Activated T-helper 17 cell treated with anti-CD3 and anti-CD28 coated beads, Interleukin-2, amount 50 U/mL, for 72 hours (primary cell): ENCODE data around the gene UAP1. TPM values are rescaled to one million over a fixed set of nuclear protein-coding genes. Genes with fewer than 3 reads are reported as not detected.

Experiments used
- ATAC-seq: fragments of 150-1000 bp; cut with Tn5 transposase; replicated peaks from 2 replicates; pipeline ENCODE4 v1.10.0; 2021; ENCODE audit warnings: mild to moderate bottlenecking, moderate library complexity
- H3K27ac Mint-ChIP-seq: one replicate; pipeline ENCODE4 v1.8.0; 2022; ENCODE audit warnings: mixed read lengths
- H3K27me3 Mint-ChIP-seq: one replicate; pipeline ENCODE4 v1.8.0; 2022; ENCODE audit warnings: mixed read lengths
- H3K36me3 Mint-ChIP-seq: one replicate; pipeline ENCODE4 v1.8.0; 2022; ENCODE audit warnings: low read depth, mild to moderate bottlenecking, mixed read lengths
- H3K4me1 Mint-ChIP-seq: one replicate; pipeline ENCODE4 v1.8.0; 2022; ENCODE audit warnings: mixed read lengths
- H3K4me3 Mint-ChIP-seq: one replicate; pipeline ENCODE4 v1.8.0; 2022; ENCODE audit warnings: mild to moderate bottlenecking, mixed read lengths
- H3K9me3 Mint-ChIP-seq: one replicate; pipeline ENCODE4 v1.8.0; 2022; ENCODE audit warnings: mixed read lengths
- total RNA-seq, 2 donors: library from RNA; stranded (reverse); gene quantifications; one replicate each; pipeline ENCODE4 v1.2.3, GENCODE V29; 2022

Gene UAP1
- total RNA-seq, 2 donors from 2014 or later: 21.5 to 34.8 TPM

DNA sequence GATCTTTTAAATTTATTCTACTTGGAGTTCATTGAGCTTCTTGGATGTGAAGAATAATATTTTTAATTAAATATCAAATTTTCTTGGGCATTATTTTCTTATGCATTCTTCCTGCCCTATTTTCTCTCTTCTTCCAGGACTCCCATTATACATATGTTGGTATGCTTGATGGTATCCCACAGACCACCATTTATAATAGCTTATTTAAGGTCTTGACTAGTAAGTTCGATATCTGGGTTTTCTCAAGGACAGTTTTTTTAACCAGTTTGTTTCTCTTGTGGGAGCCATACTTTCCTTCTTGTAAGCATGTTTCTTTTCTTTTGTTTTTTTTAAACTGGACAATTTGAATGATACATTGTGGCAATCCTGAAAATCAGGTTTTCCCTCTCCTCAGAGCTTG, 55.3 kb downstream of the UAP1 start:
- H3K9me3 Mint-ChIP-seq: no peaks in the 10 kb centered on the region
- no peaks in the 10 kb centered on the region for H3K27me3 Mint-ChIP-seq
- H3K27ac Mint-ChIP-seq: no peak overlapping the region
- no peak for ATAC-seq
- no peak overlapping the region for H3K4me3 Mint-ChIP-seq
- peaks cover 10% of the 10 kb centered on the region for H3K36me3 Mint-ChIP-seq
- no peaks in the 10 kb centered on the region for H3K4me1 Mint-ChIP-seq

DNA sequence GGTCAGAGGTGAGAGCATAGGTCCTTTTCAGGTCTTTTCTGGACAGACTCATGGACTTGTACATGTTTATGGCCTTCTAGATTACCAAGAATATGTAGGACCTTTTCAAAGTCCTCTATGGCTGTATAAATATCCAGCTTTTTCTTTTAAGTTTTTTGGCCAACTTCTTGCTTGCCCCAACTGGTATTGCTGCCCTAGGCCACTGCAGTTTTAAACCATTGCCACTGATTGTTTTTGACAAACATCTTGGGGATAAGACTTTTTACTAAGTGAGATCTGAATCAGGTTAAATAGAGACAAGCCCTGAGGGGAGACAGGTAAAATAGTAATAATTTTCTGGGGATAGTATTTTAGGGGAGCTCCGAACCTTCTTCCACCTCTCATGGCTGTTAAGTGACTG, 56.0 kb downstream of the UAP1 start:
- Mint-ChIP-seq H3K36me3 (peaks cover 10% of the 10 kb centered on the region), H3K4me1 (no peaks in the 10 kb centered on the region), H3K27ac (no peak overlapping the region), H3K9me3 (no peaks in the 10 kb centered on the region), H3K27me3 (no peaks in the 10 kb centered on the region), H3K4me3 (no peak overlapping the region)
- ATAC-seq: no peak

DNA sequence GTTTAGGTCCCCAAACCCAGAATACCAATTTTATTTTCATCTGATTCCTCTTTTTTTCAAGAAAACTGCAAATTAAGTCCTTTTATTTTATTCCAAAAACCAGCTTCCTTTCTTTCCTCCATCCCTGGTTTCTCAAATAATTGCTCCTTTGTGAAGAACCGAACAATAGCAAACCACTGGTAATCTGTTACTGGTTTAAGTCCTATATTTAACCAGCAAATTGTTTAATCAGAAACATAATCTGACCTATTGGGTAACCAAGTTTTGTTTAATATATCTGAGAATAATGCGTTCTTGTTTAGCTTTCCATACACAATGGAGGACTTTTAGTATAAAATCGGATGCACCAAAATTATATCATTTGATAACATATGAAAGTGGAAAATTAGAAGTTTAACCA, 57.6 kb downstream of the UAP1 start:
- peaks cover 10% of the 10 kb centered on the region for H3K36me3 Mint-ChIP-seq
- H3K9me3 Mint-ChIP-seq: no peaks in the 10 kb centered on the region
- no peak overlapping the region for H3K27ac Mint-ChIP-seq
- ATAC-seq: no peak
- H3K4me1 Mint-ChIP-seq: no peaks in the 10 kb centered on the region
- H3K4me3 Mint-ChIP-seq: no peak overlapping the region
- H3K27me3 Mint-ChIP-seq: peaks cover 5% of the 10 kb centered on the region

DNA sequence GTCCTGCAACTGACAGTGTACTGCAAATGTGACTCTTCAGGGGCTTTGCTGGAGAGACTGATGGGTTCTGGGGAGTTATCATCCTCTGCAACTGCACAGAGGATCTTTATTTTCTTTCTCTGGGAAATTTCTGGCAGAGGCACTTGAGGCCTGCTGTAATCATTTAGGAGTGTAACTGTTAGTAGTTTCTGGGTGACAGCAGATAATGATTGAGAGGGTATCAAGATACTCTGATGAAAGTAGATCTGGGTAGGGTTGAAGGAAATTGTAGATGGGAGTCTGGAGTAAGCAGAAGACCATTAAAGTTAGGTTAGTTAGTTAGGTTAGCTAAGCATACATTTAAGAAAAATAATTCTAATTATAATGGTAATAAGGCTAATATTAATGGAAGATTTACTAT, 59.7 kb downstream of the UAP1 start:
- Mint-ChIP-seq H3K4me1 (no peaks in the 10 kb centered on the region), H3K27ac (no peak overlapping the region), H3K36me3 (peaks cover 10% of the 10 kb centered on the region), H3K9me3 (no peaks in the 10 kb centered on the region), H3K27me3 (peaks cover 13% of the 10 kb centered on the region), H3K4me3 (no peak overlapping the region)
- no peak for ATAC-seq

DNA sequence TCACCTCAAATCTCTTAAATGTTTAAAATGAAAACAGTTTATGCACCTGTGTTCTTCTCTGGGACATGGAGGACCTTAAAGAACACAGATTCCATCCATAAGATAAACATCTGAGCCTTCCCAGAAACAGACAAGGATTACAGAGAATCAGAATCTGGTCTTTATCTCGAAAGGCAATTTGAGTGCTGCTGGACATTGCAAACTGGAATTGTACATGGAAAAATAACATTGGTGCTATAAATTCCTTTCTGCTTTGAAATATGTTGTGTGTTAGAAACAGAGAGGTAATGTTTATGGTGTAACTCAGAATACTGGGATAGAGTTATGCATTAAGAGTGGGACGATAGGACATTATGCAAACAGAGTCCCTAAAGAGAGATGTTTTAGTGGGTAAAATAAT, 64.2 kb downstream of the UAP1 start:
- H3K27me3 Mint-ChIP-seq: peaks cover 30% of the 10 kb centered on the region
- H3K27ac Mint-ChIP-seq: no peak overlapping the region
- no peaks in the 10 kb centered on the region for H3K9me3 Mint-ChIP-seq
- no peak for ATAC-seq
- H3K4me3 Mint-ChIP-seq: no peak overlapping the region
- H3K36me3 Mint-ChIP-seq: no peaks in the 10 kb centered on the region
- H3K4me1 Mint-ChIP-seq: no peaks in the 10 kb centered on the region

DNA sequence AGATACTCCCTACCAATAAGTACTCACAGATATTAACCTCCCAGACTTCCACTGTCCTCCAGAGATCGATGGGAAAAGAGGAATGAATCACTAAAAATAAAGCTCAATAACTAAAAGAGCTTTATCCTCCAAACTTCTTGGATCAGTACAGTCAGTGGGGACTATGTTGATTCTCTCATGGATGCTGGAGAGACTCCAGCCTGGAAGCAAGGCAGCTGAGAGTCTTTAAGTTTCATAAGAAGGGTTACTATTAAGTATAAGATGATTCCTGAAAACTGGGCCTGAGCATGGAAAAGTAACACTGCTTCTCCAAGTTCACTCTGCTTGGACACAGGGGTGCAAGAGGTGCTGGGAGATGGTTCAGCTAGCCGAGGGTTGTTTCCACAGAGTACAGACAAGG, 64.6 kb downstream of the UAP1 start:
- Mint-ChIP-seq H3K4me1 (no peaks in the 10 kb centered on the region), H3K4me3 (no peak overlapping the region), H3K27me3 (peaks cover 34% of the 10 kb centered on the region), H3K27ac (no peak overlapping the region), H3K36me3 (no peaks in the 10 kb centered on the region), H3K9me3 (no peaks in the 10 kb centered on the region)
- no peak for ATAC-seq

DNA sequence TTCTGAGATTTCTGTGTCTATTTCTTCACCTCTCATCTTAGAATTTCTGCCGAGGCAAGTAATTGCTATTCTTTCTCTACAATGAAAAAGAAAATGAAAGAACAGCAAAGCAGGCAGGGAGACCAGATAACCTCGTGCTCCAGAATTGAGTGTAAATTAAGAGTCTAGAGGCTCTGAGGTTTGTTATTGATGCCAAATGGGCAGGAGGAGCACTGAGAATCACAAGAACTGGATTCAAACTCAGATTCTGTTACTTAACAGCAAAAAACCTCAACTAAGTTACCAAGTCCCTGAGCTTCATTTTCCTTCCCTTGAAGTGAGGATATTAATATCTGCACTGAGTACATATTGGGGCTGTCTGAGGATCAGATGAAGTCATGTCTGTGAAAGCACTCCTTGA, 65.2 kb downstream of the UAP1 start:
- Mint-ChIP-seq H3K4me3 (no peak overlapping the region), H3K27ac (no peak overlapping the region), H3K27me3 (peaks cover 36% of the 10 kb centered on the region), H3K36me3 (no peaks in the 10 kb centered on the region), H3K9me3 (no peaks in the 10 kb centered on the region), H3K4me1 (no peaks in the 10 kb centered on the region)
- ATAC-seq: no peak

DNA sequence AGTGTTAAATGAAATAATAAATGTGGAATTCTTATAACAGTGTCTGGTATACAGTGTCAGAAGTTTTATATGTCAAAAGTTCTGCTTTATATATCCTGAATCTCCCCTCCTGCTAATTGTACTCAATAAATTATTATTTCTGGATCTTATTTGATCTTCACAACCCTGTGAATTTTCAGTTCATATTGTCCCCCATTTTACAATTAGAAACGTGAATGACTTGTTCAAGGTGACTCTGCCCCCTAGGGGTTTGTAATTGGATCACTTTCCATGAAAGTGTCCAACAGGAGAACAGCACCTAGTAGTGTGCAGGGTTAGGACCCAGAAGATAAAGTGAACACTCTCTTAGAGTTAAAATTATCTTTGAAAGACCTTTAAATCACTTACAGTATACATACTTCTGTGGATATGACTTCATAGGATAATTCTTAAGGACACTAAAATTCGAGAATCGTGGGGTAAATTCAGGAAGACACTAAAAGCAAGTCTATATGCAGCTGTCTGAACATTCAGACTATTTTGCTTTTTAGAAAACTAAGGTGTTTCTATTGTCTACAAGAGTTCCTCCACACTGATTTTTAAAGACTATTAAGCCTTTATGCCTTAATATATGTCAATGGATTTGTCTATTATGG, 66.3 kb downstream of the UAP1 start:
- no peak for ATAC-seq
- Mint-ChIP-seq H3K4me1 (no peaks in the 10 kb centered on the region), H3K27me3 (peaks cover 36% of the 10 kb centered on the region), H3K36me3 (no peaks in the 10 kb centered on the region), H3K9me3 (no peaks in the 10 kb centered on the region), H3K4me3 (no peak overlapping the region), H3K27ac (no peak overlapping the region)

DNA sequence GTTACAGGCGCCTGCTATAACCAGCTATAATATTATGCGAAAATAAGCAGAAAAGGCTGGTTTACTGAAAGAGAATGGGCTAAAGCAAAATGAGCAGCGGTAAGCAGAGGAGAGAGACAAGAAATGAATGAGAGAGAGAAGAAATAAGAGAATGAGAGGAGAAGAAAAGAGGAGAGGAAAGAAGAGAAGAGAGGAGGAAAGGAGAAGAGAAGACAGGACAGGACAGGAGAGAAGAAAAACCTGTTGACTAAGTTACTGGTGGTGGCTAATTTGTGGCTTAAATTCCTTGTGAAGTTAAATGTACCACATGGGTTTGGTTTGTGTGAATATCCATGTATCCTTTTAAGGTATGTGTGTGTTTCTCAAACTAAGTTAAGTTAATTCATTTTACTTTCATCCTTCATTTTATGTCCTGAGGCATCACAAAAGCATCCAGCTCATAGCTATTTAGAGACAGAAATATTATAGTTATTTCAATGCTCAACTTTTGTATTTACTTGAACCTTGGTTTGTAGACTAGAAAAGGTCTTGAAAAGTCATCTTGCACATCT, 67.6 kb downstream of the UAP1 start:
- no peaks in the 10 kb centered on the region for H3K9me3 Mint-ChIP-seq
- H3K27me3 Mint-ChIP-seq: peaks cover 31% of the 10 kb centered on the region
- ATAC-seq: no peak
- no peaks in the 10 kb centered on the region for H3K4me1 Mint-ChIP-seq
- H3K4me3 Mint-ChIP-seq: no peak overlapping the region
- H3K27ac Mint-ChIP-seq: no peak overlapping the region
- no peaks in the 10 kb centered on the region for H3K36me3 Mint-ChIP-seq

DNA sequence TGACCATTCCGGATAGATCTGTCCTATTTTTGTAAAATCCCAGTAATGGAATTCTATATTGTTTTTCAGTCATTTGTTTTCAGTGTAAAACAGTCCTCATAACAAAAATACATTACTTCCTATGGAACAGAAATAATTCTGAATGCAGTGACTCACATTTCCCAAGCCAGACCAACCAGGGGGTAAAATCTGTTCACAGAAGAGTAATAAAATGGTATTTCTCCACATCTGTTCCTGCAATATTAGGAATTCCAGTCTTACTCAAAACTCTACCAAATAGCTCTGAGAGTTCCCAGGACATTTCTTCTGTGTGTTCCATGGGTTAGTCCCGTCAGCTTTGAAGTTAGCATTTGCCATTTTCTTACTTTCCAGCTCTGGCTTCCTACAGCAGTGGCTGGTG, 68.1 kb downstream of the UAP1 start:
- H3K36me3 Mint-ChIP-seq: no peaks in the 10 kb centered on the region
- no peak overlapping the region for H3K4me3 Mint-ChIP-seq
- no peak overlapping the region for H3K27ac Mint-ChIP-seq
- no peaks in the 10 kb centered on the region for H3K9me3 Mint-ChIP-seq
- H3K4me1 Mint-ChIP-seq: no peaks in the 10 kb centered on the region
- no peak for ATAC-seq
- peaks cover 26% of the 10 kb centered on the region for H3K27me3 Mint-ChIP-seq

DNA sequence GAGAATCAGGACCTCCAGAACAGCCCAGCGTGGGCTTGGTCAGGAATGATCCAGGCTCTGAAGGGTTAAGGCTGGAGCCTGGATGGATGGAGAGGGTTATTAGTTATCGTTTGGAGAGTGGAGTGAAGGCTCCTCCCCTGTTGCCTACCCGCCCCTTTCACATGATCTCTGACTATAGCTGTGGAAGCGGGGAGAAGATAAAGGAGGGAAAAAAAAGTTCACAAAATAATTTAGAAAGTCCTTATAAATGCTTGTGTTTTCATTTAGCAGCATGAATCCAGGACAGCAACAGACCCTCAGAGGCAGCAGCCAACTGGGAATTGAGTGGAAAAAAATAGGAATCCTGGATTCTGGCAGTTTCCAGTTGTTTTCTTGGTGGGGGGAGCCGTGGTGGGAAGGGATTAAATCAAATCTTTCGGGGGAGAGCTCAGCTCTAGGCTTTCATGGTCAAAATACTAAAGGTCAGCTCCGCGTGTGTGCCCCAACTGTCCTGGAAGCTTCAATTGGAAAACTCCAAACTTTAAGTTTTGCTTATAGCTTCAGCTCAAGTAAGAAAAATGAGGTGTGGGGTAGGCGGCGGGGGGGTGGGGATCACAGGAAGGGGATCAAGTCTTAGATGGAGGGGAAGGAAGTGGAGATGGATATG, 70.1 kb downstream of the UAP1 start:
- H3K4me3 Mint-ChIP-seq: no peak overlapping the region
- H3K27ac Mint-ChIP-seq: no peak overlapping the region
- H3K27me3 Mint-ChIP-seq: peaks cover 21% of the 10 kb centered on the region
- no peaks in the 10 kb centered on the region for H3K36me3 Mint-ChIP-seq
- no peaks in the 10 kb centered on the region for H3K4me1 Mint-ChIP-seq
- ATAC-seq: no peak
- H3K9me3 Mint-ChIP-seq: no peaks in the 10 kb centered on the region

DNA sequence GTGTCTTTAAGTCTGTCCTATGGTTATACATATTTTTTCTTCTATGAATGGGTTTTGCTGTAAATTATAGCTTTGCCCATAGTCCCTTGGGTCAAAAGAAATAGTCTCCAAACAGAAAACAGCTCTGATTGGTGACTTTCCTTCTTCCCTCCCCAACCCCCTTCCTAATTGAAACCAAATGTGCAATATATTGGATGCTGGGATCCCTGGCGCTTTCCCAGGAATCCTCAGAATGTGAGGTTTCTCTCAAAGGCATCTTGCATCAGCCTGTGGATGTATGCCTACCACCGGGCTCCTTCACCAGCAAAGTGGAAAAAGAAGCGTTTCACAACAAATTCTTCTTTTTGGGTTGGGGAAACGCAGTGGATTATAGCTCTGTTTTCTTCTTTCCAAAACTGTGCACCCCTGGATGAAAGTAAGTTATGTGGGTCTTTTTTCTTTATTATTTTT, 70.7 kb downstream of the UAP1 start, which contains the start of gene DDR2:
DDR2 (plus strand) TSS at position 248 of the 450 bp plus-strand sequence. CDS start 86,600 bp downstream, outside the sequence.
- no peak for ATAC-seq
- H3K4me1 Mint-ChIP-seq: no peaks in the 10 kb centered on the region
- H3K36me3 Mint-ChIP-seq: no peaks in the 10 kb centered on the region
- peaks cover 18% of the 10 kb centered on the region for H3K27me3 Mint-ChIP-seq
- no peak within 1 kb of the TSS for H3K27ac Mint-ChIP-seq
- no peak within 1 kb of the TSS for H3K4me3 Mint-ChIP-seq
- no peaks in the 10 kb centered on the region for H3K9me3 Mint-ChIP-seq

DNA sequence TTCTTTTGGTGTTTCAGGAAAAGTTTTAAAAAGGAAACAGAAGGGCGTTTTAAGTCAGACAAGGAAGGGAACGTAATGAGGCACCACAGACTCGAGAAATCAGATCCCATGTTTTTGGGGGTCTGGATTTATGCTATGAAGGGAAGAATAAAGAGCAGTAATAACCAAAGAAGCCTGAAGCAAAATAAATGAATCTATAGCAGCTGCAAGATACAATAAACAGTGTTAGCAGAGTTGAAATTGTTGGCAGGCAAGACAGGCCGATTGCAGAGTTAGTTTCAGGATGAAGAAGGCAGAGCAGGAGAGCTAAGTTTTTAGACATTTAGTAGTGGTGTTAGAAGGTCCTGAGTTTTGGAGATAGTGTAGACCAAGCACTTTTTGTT, 71.2 kb downstream of the UAP1 start:
- Mint-ChIP-seq H3K9me3 (no peaks in the 10 kb centered on the region), H3K27me3 (peaks cover 16% of the 10 kb centered on the region), H3K36me3 (no peaks in the 10 kb centered on the region), H3K4me1 (no peaks in the 10 kb centered on the region), H3K4me3 (no peak overlapping the region), H3K27ac (no peak overlapping the region)
- ATAC-seq: no peak

DNA sequence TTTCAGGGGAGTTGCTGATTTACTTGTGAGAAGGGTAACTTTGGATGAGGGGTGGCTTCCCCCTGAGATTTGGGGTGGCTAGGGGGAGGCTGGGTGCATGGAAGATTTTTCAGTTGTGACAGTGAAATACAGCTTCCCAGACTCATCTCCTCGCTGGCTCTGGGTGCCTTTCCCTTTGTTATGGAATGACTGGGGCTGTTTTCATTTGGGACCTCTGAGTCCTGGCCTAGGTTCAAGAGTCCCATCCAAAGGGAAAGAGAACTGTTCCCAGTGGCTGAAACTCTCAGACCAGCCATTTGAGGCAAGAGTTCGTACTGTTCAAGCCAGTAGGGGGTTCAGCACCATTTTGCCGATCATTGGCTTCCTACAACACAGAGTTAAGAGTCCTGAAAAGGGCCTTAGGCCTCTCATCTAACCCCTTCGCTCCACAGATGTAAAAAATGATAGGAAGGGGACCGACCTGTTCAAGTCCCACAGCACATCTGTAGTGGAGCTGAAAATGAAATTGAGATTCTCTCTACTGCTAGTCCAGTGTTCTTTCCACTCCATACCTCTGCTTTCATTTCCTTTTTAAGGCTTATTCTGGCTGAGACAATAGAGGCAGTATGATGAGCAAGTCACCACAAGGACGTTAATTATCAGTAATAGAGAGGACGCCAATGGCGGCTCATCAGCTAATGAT, 71.7 kb downstream of the UAP1 start:
- Mint-ChIP-seq H3K4me3 (no peak overlapping the region), H3K9me3 (no peaks in the 10 kb centered on the region), H3K36me3 (no peaks in the 10 kb centered on the region), H3K27me3 (peaks cover 15% of the 10 kb centered on the region), H3K27ac (no peak overlapping the region), H3K4me1 (no peaks in the 10 kb centered on the region)
- no peak for ATAC-seq

DNA sequence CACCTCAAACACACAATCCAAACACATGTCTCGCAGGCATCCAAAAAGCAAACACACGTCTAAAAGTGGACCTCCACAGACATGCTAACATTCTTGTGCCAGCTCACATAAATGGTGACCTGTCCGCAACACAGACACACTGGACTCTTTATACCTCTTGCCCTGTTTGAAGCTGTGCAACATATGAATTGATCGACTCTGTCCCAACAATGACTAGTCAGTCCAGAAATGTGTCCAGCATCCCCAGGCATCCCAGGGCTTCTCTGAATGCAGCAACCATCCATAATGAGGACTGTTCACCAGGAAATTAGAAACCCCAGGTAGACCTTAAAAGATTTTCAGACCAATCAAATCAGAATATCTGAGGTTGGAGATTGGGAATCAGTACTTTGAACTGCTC, 73.9 kb downstream of the UAP1 start:
- Mint-ChIP-seq H3K9me3 (no peaks in the 10 kb centered on the region), H3K36me3 (no peaks in the 10 kb centered on the region), H3K27me3 (peaks cover 11% of the 10 kb centered on the region), H3K4me1 (no peaks in the 10 kb centered on the region), H3K27ac (no peak overlapping the region), H3K4me3 (no peak overlapping the region)
- no peak for ATAC-seq
